Trophoblast cell (in vitro differentiated cells and primary cell): ENCODE data around the gene SOAT1.

ENCODE experiments used
- DNase-seq, 2 donors: peaks; one replicate each; pipeline ENCODE4 v3.0.0-alpha.2; 2016
- H2AFZ ChIP-seq: 2 replicates; pipeline ENCODE4 v1.6.1; 2013; ENCODE audit warnings: low read length, moderate library complexity, mild to moderate bottlenecking; ENCODE audit not compliant: insufficient read depth, poor library complexity
- H2AK5ac ChIP-seq: 2 replicates; pipeline ENCODE4 v1.6.1; 2013; ENCODE audit warnings: mild to moderate bottlenecking, low read length
- H2BK120ac ChIP-seq: 2 replicates; pipeline ENCODE4 v1.6.1; 2013; ENCODE audit warnings: low read length, mild to moderate bottlenecking, moderate library complexity; ENCODE audit not compliant: insufficient read depth, poor library complexity
- H2BK12ac ChIP-seq: 2 replicates; pipeline ENCODE4 v1.6.1; 2013; ENCODE audit warnings: mild to moderate bottlenecking, low read length, moderate library complexity
- H2BK5ac ChIP-seq: 2 replicates; pipeline ENCODE4 v1.6.1; 2013; ENCODE audit warnings: low read length, low read depth, moderate library complexity, mild to moderate bottlenecking; ENCODE audit not compliant: poor library complexity
- H3K14ac ChIP-seq: 2 replicates; pipeline ENCODE4 v1.6.1; 2013; ENCODE audit warnings: mild to moderate bottlenecking, low read length
- H3K18ac ChIP-seq: 2 replicates; pipeline ENCODE4 v1.6.1; 2013; ENCODE audit warnings: mild to moderate bottlenecking, low read length
- H3K23ac ChIP-seq: 2 replicates; pipeline ENCODE4 v1.6.1; 2013; ENCODE audit warnings: low read length
- H3K27ac ChIP-seq: 2 replicates; pipeline ENCODE4 v1.5.1; 2013; ENCODE audit warnings: low read depth, mild to moderate bottlenecking, inconsistent platforms, low read length, moderate library complexity
- H3K27me3 ChIP-seq: 2 replicates; pipeline ENCODE4 v1.6.1; 2013; ENCODE audit warnings: inconsistent platforms, mild to moderate bottlenecking, low read length, moderate library complexity; ENCODE audit not compliant: insufficient read depth
- H3K36me3 ChIP-seq, 2 experiments: 1 replicate in 1 of 2; 2 replicates in 1 of 2; pipeline ENCODE4 v1.6.1; 2013; ENCODE audit warnings: low read length in 2 of 2, mild to moderate bottlenecking in 2 of 2, moderate library complexity in 1 of 2; ENCODE audit not compliant: insufficient read depth in 2 of 2, control insufficient read depth in 1 of 2
- H3K4ac ChIP-seq: 2 replicates; pipeline ENCODE4 v1.6.1; 2013; ENCODE audit warnings: low read depth, mild to moderate bottlenecking, low read length, moderate library complexity
- H3K4me1 ChIP-seq, 2 experiments: 1 replicate in 1 of 2; 2 replicates in 1 of 2; pipeline ENCODE4 v1.6.1; 2013; ENCODE audit warnings: low read length in 2 of 2, mild to moderate bottlenecking in 2 of 2, moderate library complexity in 1 of 2; ENCODE audit not compliant: insufficient read depth in 2 of 2, control insufficient read depth in 1 of 2
- H3K4me2 ChIP-seq: 2 replicates; pipeline ENCODE4 v1.6.1; 2013; ENCODE audit warnings: inconsistent platforms, mild to moderate bottlenecking, low read length, moderate library complexity
- H3K4me3 ChIP-seq: 2 replicates; pipeline ENCODE4 v1.5.1; 2013; ENCODE audit warnings: mild to moderate bottlenecking, low read depth, low read length, inconsistent platforms
- H3K79me1 ChIP-seq: one replicate; pipeline ENCODE4 v1.6.1; 2013; ENCODE audit warnings: low read length
- H3K79me2 ChIP-seq: 2 replicates; pipeline ENCODE4 v1.6.1; 2013; ENCODE audit warnings: low read length, mild to moderate bottlenecking; ENCODE audit not compliant: control insufficient read depth, insufficient read depth, poor library complexity
- H3K9ac ChIP-seq: 2 replicates; pipeline ENCODE4 v1.6.1; 2013; ENCODE audit warnings: mild to moderate bottlenecking, low read length
- H3K9me3 ChIP-seq: 2 replicates; pipeline ENCODE4 v1.6.1; 2013; ENCODE audit warnings: low read depth, mild to moderate bottlenecking, control low read depth, inconsistent platforms, low read length; ENCODE audit not compliant: insufficient read depth
- H4K12ac ChIP-seq: 2 replicates; pipeline ENCODE4 v1.6.1; 2013; ENCODE audit warnings: low read depth, mild to moderate bottlenecking, low read length, moderate library complexity
- H4K8ac ChIP-seq: 2 replicates; pipeline ENCODE4 v1.6.1; 2013; ENCODE audit warnings: low read depth, mild to moderate bottlenecking, low read length, moderate library complexity
- H4K91ac ChIP-seq: one replicate; pipeline ENCODE4 v1.6.1; 2013; ENCODE audit warnings: low read depth, mild to moderate bottlenecking, low read length, moderate library complexity
- WGBS: extraction: QIAGEN DNeasy Blood & Tissue Kit; methylation state at CpG from one replicate; pipeline ENCODE4 v1.1.7; 2013; ENCODE audit warnings: missing lambda C conversion rate; ENCODE audit not compliant: insufficient read length, insufficient coverage; ENCODE audit errors: extremely low coverage; 5-methylcytosine and 5-hydroxymethylcytosine counted together

The SOAT1 gene

GRCh38 chr1:179326746-179327145, 33.1 kb downstream of the SOAT1 start:
- Histone ChIP-seq H3K27ac (no peak overlapping the region), H4K8ac (no peak overlapping the region), H2BK120ac (no peak overlapping the region), H3K9me3 (peaks cover 2% of the 10 kb centered on the region), H2BK5ac (no peak overlapping the region), H2BK12ac (no peak overlapping the region), H3K4me3 (no peak overlapping the region), H3K36me3 (no peaks in the 10 kb centered on the region), H2AFZ (no peak overlapping the region), H3K79me1 (no peaks in the 10 kb centered on the region), H3K14ac (no peak overlapping the region), H3K23ac (no peak overlapping the region), H3K79me2 (no peaks in the 10 kb centered on the region), H3K4me1 (no peaks in the 10 kb centered on the region), H4K12ac (no peak overlapping the region), H3K4ac (no peak overlapping the region), H3K27me3 (no peaks in the 10 kb centered on the region), H2AK5ac (no peak overlapping the region), H3K9ac (no peak overlapping the region), H3K18ac (no peak overlapping the region), H3K4me2 (no peak overlapping the region), H4K91ac (no peak overlapping the region)
- no peak for DNase-seq
- WGBS, result no CpG with 5 or more reads among the region's 3 CpGs

GRCh38 chr1:179327196-179327595, 33.6 kb downstream of the SOAT1 start:
- H3K23ac ChIP-seq, result no peak overlapping the region
- WGBS, result no CpG with 5 or more reads among the region's 7 CpGs
- H3K18ac ChIP-seq, result no peak overlapping the region
- H3K27ac ChIP-seq, result no peak overlapping the region
- H2AFZ ChIP-seq, result no peak overlapping the region
- no peaks in the 10 kb centered on the region for H3K4me1 ChIP-seq
- no peak overlapping the region for H4K12ac ChIP-seq
- no peak overlapping the region for H3K14ac ChIP-seq
- no peak overlapping the region for H2BK5ac ChIP-seq
- H3K4me2 ChIP-seq, result no peak overlapping the region
- H3K9ac ChIP-seq, result no peak overlapping the region
- peaks cover 2% of the 10 kb centered on the region for H3K9me3 ChIP-seq
- H3K79me2 ChIP-seq, result no peaks in the 10 kb centered on the region
- no peak for DNase-seq
- no peak overlapping the region for H4K8ac ChIP-seq
- H3K4me3 ChIP-seq, result no peak overlapping the region
- H3K27me3 ChIP-seq, result no peaks in the 10 kb centered on the region
- H2BK120ac ChIP-seq, result no peak overlapping the region
- H2BK12ac ChIP-seq, result no peak overlapping the region
- no peak overlapping the region for H2AK5ac ChIP-seq
- no peak overlapping the region for H3K4ac ChIP-seq
- H3K79me1 ChIP-seq, result no peaks in the 10 kb centered on the region
- H3K36me3 ChIP-seq, result no peaks in the 10 kb centered on the region
- H4K91ac ChIP-seq, result no peak overlapping the region

GRCh38 chr1:179327679-179328078, 34.1 kb downstream of the SOAT1 start:
- no CpG with 5 or more reads among the region's 3 CpGs for WGBS
- no peak overlapping the region for H3K4ac ChIP-seq
- peak in 1 of 2 donors; percentile 52 for DNase-seq
- H4K12ac ChIP-seq, result no peak overlapping the region
- no peak overlapping the region for H2BK12ac ChIP-seq
- H2BK5ac ChIP-seq, result no peak overlapping the region
- no peaks in the 10 kb centered on the region for H3K79me2 ChIP-seq
- no peaks in the 10 kb centered on the region for H3K27me3 ChIP-seq
- H3K4me3 ChIP-seq, result no peak overlapping the region
- no peak overlapping the region for H4K8ac ChIP-seq
- H3K14ac ChIP-seq, result no peak overlapping the region
- no peaks in the 10 kb centered on the region for H3K36me3 ChIP-seq
- H3K79me1 ChIP-seq, result no peaks in the 10 kb centered on the region
- peaks cover 2% of the 10 kb centered on the region for H3K9me3 ChIP-seq
- no peak overlapping the region for H2AFZ ChIP-seq
- no peak overlapping the region for H2BK120ac ChIP-seq
- H3K4me1 ChIP-seq, result no peaks in the 10 kb centered on the region
- no peak overlapping the region for H3K4me2 ChIP-seq
- no peak overlapping the region for H3K9ac ChIP-seq
- no peak overlapping the region for H3K27ac ChIP-seq
- no peak overlapping the region for H3K23ac ChIP-seq
- no peak overlapping the region for H2AK5ac ChIP-seq
- no peak overlapping the region for H4K91ac ChIP-seq
- no peak overlapping the region for H3K18ac ChIP-seq

- no peak overlapping the region for H3K4ac ChIP-seq
- H3K4me2 ChIP-seq, result no peak overlapping the region
- no peak overlapping the region for H2BK5ac ChIP-seq
- H3K79me2 ChIP-seq, result no peaks in the 10 kb centered on the region
- H3K4me3 ChIP-seq, result no peak overlapping the region
- no peaks in the 10 kb centered on the region for H3K4me1 ChIP-seq
- no peak overlapping the region for H4K91ac ChIP-seq
- H2AK5ac ChIP-seq, result no peak overlapping the region
- H3K79me1 ChIP-seq, result no peaks in the 10 kb centered on the region
- H3K14ac ChIP-seq, result no peak overlapping the region
- H3K9ac ChIP-seq, result no peak overlapping the region
- H4K8ac ChIP-seq, result no peak overlapping the region
- WGBS, result no CpG with 5 or more reads among the region's 2 CpGs
- H3K27me3 ChIP-seq, result no peaks in the 10 kb centered on the region
- H3K9me3 ChIP-seq, result peaks cover 2% of the 10 kb centered on the region
- H3K27ac ChIP-seq, result no peak overlapping the region
- H4K12ac ChIP-seq, result no peak overlapping the region
- no peak overlapping the region for H3K18ac ChIP-seq
- no peak overlapping the region for H2BK120ac ChIP-seq
- H3K23ac ChIP-seq, result no peak overlapping the region
- H2BK12ac ChIP-seq, result no peak overlapping the region
- no peak overlapping the region for H2AFZ ChIP-seq
- no peaks in the 10 kb centered on the region for H3K36me3 ChIP-seq
- no peak for DNase-seq
Observed at GRCh38 chr1:179329862-179330261, 36.3 kb downstream of the SOAT1 start.
